DOHH2 (cell line): ENCODE measurements around the gene SWSAP1.

Source experiments
- EZH2phosphoT487 ChIP-seq: fragments of 200-600 bp; sonication (generic); IDR thresholded peaks from 2 replicates; pipeline ENCODE4 v1.6.1; 2017; ENCODE audit warnings: borderline replicate concordance, mild to moderate bottlenecking, antibody characterized with exemption, low read length, moderate library complexity, mixed read lengths
- TF ChIP-seq, protein P1 (sequence below): fragments of 200-600 bp; sonication (generic); IDR thresholded peaks from one replicate; pipeline ENCODE4 v1.5.1; 2014; ENCODE audit warnings: antibody characterized with exemption, mild to moderate bottlenecking, low read depth, low read length; ENCODE audit not compliant: poor library complexity, severe bottlenecking

DNA sequence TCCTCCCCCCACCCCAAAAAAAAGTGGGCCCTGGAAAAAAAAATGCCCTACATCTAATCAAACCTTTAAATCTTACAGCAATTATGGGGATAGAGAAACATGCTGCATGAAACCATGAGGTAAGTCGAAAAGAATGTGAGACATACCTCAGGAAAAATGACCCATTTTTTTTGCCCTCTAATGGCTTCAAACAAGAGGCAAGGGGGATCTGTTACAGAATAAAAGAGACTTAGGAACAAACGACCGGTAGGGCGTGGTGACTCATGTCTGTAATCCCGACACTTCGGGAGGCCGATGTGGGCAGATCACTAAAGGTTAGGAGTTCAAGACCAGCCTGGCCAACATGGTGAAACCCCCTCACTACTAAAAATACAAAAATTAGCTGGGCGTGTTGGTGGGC lies 36.2 kb downstream of the SWSAP1 start:
- TF ChIP-seq, protein P1, sequence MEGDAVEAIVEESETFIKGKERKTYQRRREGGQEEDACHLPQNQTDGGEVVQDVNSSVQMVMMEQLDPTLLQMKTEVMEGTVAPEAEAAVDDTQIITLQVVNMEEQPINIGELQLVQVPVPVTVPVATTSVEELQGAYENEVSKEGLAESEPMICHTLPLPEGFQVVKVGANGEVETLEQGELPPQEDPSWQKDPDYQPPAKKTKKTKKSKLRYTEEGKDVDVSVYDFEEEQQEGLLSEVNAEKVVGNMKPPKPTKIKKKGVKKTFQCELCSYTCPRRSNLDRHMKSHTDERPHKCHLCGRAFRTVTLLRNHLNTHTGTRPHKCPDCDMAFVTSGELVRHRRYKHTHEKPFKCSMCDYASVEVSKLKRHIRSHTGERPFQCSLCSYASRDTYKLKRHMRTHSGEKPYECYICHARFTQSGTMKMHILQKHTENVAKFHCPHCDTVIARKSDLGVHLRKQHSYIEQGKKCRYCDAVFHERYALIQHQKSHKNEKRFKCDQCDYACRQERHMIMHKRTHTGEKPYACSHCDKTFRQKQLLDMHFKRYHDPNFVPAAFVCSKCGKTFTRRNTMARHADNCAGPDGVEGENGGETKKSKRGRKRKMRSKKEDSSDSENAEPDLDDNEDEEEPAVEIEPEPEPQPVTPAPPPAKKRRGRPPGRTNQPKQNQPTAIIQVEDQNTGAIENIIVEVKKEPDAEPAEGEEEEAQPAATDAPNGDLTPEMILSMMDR: no peak
- no peak for TF ChIP-seq EZH2phosphoT487
